GM19463 (cell line): ENCODE results near the gene HABP4.
"Not testable (repeated sequence)": the region's sequence is repeated elsewhere in the genome, so short reads cannot be mapped to it uniquely, and the experiment has no call there.

Experiments
- ATAC-seq: cut with Tn5 transposase; IDR thresholded peaks from one replicate; pipeline ENCODE4 v1.9.1; 2021; ENCODE audit warnings: mild to moderate bottlenecking, moderate library complexity; ENCODE audit not compliant: unreplicated experiment

Gene HABP4

DNA sequence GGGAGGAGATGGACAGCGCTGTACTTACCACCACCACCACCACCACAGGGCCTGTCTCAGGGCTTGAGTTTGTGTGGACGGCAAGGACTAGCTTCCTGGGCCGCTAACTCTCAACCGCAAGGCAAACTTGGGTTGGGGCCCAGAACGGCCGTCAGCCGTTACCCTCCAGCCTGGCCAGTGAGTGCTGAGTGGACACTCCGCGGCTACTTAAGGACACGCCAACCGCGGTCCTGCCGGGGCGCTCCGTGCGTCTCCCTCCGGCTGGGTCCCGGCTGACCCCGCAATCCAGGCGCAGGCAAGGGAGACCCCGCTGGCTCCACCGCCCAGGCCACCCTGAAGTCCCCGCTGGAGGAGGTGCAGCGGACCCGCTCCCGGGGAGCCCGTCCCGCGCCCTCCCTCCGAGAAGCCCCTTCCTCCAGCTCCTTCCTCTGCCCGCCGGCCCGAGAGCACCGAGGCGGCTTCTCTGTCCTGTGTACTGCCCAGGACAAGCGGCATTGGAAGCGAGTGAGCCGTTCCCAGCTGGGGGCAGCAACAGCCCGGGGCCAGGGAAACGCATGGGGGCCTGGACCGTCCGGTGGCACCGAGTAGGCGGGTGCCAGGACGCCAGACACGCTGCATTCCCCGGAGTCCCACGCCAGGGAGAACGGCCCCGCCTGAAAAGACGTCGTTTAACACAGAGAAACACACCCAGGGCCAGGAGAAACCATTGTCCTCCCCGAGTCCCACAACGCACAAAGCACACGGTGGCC lies 46.6 kb downstream of the HABP4 start:
- ATAC-seq: no peak

DNA sequence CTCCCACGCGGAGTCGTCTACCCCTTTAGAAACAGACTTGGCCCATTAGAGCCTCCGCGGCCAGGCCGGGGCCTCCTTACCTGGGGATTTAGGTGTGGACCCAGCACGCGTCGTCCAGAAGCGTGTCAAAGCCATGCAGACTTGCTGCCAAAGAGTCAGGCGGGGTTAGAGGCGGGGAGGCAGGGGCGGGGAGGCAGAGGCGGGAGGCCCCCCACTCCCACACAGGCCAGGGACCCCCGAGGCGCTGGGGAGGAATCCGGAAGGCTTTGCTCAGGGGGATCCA lies 47.1 kb downstream of the HABP4 start:
- ATAC-seq: no peak

DNA sequence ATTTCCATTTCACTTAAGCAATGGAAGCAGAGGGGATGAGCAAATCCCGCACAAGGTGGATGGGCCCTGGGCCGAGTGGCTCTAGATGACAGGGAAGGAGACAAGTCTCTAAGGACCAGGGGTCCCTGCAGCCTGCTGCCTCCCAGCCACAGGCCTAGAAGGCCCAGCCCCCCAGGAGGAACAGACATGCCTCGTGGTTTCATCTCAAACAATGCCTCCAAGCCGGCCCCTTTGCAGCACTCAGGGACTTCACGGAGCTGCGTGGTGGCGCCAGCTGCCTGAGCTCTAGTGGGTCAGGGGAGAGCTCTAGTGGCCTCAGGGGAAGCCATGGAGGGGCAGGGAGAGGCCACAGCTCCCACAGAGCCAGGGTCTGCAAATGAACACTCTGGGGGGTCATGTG lies 48.8 kb downstream of the HABP4 start:
- ATAC-seq: no peak

DNA sequence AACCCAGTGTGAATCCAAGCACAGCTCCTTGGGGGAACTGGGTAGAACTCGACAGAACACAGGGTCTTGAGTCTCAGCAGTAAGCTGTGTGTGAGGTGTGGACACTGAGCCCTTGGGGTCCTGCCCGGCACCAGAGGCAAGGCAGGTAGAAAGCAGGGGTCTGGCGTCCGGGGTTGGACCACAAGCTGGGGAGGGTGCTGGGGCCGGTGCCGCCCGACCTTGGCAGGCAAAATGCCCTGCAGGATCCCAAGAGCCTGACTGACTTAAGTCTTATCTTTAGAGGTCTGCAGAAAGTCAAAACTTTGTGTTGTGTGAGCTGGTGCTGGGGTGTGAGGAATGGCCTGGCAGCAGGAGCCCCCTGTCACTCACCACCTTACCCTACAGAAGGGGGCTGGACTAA lies 49.3 kb downstream of the HABP4 start:
- no peak for ATAC-seq

GRCh38 chr9:96500696-96501632 lies 51.0 kb downstream of the HABP4 start:
- ATAC-seq: no peak

GRCh38 chr9:96501633-96502538 lies 51.9 kb downstream of the HABP4 start:
- ATAC-seq: no peak

DNA sequence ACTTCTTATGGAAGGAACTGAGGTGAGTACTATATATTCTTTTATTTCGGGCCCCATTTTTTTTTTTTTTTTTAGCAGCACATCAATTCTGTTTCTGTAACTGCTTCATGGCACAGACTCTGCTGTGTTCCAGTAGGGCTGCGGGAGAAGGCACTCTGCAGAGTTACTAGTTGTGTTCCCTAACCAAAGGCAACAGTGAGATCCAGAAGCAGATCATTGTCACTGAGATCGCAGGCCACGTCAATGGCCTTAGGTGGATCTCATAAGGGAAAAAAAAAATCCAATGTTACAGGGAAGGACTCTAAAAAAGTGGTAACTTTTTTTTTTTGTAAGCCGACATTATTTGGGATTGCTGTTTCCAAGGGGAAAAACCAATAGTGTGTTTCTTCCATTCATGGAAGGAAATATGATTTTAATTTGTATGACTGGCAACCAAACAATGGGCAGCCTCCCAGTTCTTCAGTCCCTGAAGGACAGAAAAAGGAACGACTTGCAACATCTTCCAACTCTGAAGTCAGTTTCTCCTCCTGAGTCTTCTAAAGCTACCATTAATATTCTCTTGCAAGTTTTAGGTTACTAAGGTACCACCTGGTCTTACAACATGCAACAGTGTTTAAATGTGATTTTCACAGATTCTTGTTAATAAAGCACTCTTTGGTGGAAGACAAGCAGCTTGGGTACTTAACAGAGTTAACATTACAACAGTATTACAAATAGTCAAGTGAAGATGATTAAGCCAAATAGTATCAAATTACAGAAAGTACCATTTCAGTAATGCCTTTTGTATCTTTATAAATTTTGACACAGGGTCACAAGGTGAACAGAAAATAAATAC lies 52.8 kb downstream of the HABP4 start:
- ATAC-seq: no peak

- ATAC-seq: not testable (repeated sequence)
Measured at GRCh38 chr9:96503374-96503748, 53.4 kb downstream of the HABP4 start.

DNA sequence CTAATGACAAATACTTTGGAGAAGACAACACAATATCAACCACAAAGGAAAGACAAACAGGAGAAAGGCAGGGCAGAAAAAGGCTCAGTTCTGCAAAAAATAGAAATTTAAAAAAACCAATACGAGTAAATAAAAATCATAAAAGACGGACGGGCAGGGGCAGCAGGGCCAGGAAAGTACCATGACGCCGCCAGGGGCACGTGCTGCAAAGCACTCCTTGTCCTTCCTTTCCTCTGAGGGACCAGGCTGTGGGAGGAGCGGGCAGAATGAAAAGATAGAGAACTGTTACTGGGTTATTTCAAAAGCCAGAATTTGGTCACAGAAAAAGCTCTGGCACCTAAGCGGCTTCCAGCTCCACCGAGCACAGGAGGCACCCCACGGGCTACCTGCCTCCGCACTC lies 53.9 kb downstream of the HABP4 start:
- no peak for ATAC-seq

GRCh38 chr9:96505316-96505991 lies 55.5 kb downstream of the HABP4 start:
- ATAC-seq: no peak

DNA sequence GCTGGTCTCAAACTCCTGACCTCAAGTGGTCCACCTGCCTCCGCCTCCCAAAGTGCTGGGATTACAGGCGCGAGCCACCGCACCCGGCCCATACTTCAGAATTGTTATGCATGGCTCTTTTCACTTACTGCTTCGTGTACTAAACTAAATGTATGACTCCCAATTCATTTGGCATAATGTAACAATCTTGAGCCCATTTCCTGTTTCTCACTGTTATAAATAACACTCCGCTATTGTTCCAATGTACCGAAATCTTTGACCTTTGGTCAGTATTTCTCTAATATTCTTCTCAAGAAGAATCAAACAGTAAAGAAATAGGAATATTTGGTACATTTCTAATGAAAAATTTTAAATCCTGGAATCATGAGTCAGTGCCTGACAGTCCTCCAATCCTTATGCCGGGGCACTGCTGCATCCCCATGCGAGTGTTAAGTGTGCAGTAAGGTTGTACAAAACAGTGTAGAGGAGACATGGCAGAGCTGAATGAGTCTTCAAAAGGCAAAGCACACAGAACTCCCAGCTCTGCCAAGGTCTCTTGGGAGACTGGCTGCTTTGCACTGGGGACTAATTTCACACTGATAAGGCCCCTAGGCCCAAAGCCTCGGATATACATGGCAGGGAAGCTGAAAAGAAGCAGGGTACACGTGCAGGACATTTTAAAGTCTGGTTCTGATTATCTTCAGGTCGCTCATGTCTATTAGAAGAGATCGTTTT lies 58.4 kb downstream of the HABP4 start:
- ATAC-seq: no peak

DNA sequence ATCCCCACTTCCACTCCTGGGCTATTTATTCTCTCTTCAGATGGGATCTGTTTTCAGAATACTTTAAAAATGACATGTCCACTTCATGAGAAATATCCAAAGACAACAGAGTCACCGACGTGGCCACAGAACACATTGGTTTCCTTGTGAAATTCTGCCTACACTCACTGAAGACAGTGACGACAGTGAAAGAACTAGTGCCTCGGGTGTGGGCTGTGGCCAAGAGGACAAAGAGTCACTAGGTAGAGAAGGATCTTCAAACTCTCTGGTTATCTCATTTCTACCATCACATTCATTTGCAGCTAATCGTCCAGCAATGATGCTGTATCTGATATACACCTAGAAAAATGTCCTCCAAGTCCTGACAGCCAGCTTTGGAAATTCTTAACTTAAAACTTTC lies 59.1 kb downstream of the HABP4 start:
- ATAC-seq: no peak

DNA sequence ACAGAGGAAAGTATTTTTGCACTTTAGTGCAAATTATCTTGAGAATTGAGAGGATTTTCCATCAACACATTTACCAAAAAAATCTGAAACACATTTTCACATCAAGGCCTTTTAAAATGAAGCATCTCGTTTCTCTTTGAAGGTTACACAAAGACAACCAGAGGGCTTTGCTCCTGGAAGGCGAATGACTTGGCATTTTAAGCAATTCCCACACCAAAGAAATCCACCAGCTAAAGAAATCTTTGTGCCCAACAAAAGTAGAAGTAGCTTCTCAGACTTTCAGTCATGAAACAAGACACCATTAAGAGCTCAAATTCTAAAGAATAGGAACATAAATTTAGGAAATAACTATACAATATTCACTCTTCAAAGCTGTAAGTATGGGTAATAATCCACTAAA lies 59.9 kb downstream of the HABP4 start:
- ATAC-seq: no peak

DNA sequence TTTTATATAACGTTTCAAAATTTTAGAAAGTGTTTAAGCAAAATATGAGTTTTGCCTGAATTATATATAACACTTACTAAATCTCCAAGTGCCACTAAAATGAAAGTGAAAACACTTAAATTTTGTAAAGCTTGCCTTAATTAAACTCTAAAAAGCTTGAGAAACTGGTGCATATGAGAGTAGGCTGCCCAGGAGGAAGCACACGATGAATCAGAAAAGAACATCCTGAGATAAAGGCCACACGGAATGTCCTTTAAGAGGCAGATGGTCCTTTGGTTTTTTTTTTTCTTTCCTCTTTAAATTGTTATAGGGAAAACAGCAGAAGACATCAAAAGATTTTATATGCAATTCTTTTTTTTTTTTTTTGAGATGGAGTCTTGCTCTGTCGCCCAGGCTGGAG lies 60.3 kb downstream of the HABP4 start:
- ATAC-seq: no peak

DNA sequence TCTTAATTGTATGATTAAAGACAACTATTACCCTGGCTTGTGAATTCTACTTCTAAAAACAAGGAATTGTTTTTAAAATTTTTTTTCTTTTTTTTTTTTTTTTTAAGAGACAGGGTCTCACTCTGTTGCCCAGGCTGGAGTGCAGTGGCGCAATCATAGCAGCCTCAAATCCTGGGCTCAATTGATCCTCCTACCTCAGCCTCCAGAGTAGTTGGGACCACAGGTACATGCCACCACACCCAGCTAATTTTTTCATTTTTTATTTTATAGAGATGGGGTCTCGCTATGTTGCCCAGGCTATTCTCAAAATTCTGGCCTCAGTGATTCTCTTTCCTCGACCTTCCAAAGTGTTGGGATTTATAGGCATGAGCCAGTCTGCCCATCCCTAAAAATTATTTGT lies 62.3 kb downstream of the HABP4 start:
- ATAC-seq: no peak

GRCh38 chr9:96513622-96514021 lies 63.7 kb downstream of the HABP4 start:
- no peak for ATAC-seq

GRCh38 chr9:96514108-96514799 lies 64.3 kb downstream of the HABP4 start:
- ATAC-seq: no peak

DNA sequence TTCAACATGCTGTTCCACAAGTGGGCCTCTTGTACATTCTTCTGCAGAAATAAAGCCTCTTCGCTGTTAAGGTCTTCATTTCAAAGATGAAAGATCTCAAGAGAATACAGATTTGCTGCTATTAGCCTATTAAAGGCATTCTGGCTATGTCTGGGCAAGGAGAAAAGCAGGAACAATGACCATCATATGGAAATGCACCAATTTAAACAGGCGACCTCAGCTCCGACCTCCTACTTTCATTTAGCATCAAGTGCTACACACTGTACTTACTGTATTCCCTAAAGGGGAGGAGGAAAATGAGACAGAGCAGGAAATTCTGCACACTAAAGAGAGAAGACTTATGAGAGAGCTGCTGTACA lies 64.8 kb downstream of the HABP4 start:
- no peak for ATAC-seq
